AG09319 (cell line): Measurements from ENCODE around the gene TPK1.

Experiments used
- DNase-seq: peaks from one replicate; pipeline ENCODE4 v3.0.0-alpha.2; 2010; ENCODE audit warnings: low read depth; ENCODE audit errors: extremely low read depth
- CTCF ChIP-seq: IDR thresholded peaks from 2 replicates; pipeline ENCODE4 v1.5.1; 2011; ENCODE audit warnings: low read depth, mild to moderate bottlenecking, inconsistent platforms, low read length, moderate library complexity

Gene TPK1

GRCh38 chr7:144489504-144489903 is 346.3 kb downstream of the TPK1 start:
- no peak for TF ChIP-seq CTCF
- no peak for DNase-seq

- no peak for TF ChIP-seq CTCF
- no peak for DNase-seq
Measured at GRCh38 chr7:144488977-144489376, 346.9 kb downstream of the TPK1 start.

GRCh38 chr7:144487901-144488300 is 348.0 kb downstream of the TPK1 start:
- TF ChIP-seq CTCF = no peak
- no peak for DNase-seq

- no peak for TF ChIP-seq CTCF
- DNase-seq = no peak
Measured at GRCh38 chr7:144484445-144484844, 351.4 kb downstream of the TPK1 start.

GRCh38 chr7:144483189-144483588 is 352.7 kb downstream of the TPK1 start:
- no peak for DNase-seq
- no peak for TF ChIP-seq CTCF

GRCh38 chr7:144481833-144482232 is 354.0 kb downstream of the TPK1 start:
- no peak for TF ChIP-seq CTCF
- DNase-seq = no peak

GRCh38 chr7:144477348-144477747 is 358.5 kb downstream of the TPK1 start:
- no peak for TF ChIP-seq CTCF

More at GRCh38 chr7:144477348-144477747, 358.5 kb downstream of the TPK1 start:
- no peak for DNase-seq
